Astrocyte of the cerebellum (primary cell): ENCODE measurements around the gene AKT2.

Experiments used
- DNase-seq: peaks from one replicate; pipeline ENCODE4 v3.0.0-alpha.2; 2011; ENCODE audit warnings: low read depth
- H3K4me3 ChIP-seq: 2 replicates; pipeline ENCODE4 v1.5.1; 2011; ENCODE audit warnings: mild to moderate bottlenecking, low read depth, low read length, moderate library complexity
- in situ Hi-C: cut with HindIII; loops from 2 replicates; pipeline ENCODE4 v1.10.0; 2017; ENCODE audit warnings: low sequenced_read_pairs
- TF ChIP-seq, protein P1 (sequence below): IDR thresholded peaks from 2 replicates; pipeline ENCODE4 v1.5.1; 2012; ENCODE audit warnings: low read length, low read depth, moderate library complexity, mild to moderate bottlenecking; ENCODE audit errors: missing control alignments

AKT2 gene

DNA sequence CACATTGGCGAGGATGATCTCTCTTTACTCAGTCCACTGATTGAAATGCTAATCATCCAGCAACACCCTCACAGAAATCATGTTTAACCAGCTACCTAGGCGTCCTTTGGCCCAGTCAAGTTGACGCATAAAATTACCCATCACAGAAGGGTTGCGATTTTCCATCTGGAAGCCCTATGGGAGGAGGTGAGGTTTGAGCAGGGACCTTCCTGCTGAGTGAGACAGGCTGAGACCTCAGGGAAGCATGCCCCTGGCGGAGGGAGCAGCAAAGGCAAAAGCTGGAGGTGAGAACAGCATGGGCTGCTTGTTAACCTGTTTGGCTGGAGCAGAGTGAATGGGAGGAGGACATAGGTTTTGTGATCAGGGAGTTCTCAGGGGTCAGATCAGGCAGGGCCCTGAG is 74.3 kb downstream of the AKT2 start:
- no peak for DNase-seq
- TF ChIP-seq, protein P1, sequence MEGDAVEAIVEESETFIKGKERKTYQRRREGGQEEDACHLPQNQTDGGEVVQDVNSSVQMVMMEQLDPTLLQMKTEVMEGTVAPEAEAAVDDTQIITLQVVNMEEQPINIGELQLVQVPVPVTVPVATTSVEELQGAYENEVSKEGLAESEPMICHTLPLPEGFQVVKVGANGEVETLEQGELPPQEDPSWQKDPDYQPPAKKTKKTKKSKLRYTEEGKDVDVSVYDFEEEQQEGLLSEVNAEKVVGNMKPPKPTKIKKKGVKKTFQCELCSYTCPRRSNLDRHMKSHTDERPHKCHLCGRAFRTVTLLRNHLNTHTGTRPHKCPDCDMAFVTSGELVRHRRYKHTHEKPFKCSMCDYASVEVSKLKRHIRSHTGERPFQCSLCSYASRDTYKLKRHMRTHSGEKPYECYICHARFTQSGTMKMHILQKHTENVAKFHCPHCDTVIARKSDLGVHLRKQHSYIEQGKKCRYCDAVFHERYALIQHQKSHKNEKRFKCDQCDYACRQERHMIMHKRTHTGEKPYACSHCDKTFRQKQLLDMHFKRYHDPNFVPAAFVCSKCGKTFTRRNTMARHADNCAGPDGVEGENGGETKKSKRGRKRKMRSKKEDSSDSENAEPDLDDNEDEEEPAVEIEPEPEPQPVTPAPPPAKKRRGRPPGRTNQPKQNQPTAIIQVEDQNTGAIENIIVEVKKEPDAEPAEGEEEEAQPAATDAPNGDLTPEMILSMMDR = no peak
- H3K4me3 ChIP-seq = no peak overlapping the region
- in situ Hi-C loops = no loop called here

DNA sequence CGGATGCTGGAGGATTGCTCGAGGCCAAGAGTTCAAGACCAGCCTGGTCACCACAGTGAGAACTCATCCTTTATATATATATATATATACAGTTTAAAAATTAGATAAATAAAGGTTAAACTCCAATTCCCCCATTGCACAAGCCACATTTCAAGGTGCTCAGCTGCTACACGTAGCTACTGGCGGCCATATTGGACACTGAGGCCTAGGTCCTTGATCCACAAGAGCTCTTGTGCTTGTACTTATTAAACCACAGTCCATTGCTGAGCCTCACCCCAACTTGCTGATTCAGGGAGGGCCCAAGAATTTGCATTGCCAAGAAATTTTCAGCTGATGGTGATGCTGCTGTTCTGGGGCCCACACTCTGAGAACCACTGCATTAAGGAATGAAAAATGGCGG is 76.5 kb downstream of the AKT2 start:
- in situ Hi-C loops = no loop called here
- no peak for DNase-seq
- H3K4me3 ChIP-seq = no peak overlapping the region
- TF ChIP-seq, protein P1 = no peak

DNA sequence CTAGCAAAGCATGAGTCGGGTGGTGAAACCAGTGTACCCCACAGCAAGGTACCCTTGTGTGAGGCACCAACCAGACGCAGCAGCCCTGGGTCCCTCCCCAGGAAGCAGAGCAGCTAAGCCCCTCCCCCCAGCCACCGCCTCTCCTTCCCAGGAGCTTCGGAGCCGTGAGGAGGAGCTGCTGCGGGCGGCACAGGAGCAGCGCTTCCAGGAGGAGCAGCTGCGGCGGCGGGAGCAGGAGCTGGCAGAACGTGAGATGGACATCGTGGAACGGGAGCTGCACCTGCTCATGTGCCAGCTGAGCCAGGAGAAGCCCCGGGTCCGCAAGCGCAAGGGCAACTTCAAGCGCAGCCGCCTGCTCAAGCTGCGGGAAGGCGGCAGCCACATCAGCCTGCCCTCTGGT is 79.4 kb downstream of the AKT2 start:
- in situ Hi-C loops = no loop called here
- H3K4me3 ChIP-seq = no peak overlapping the region
- no peak for DNase-seq
- TF ChIP-seq, protein P1 = no peak

DNA sequence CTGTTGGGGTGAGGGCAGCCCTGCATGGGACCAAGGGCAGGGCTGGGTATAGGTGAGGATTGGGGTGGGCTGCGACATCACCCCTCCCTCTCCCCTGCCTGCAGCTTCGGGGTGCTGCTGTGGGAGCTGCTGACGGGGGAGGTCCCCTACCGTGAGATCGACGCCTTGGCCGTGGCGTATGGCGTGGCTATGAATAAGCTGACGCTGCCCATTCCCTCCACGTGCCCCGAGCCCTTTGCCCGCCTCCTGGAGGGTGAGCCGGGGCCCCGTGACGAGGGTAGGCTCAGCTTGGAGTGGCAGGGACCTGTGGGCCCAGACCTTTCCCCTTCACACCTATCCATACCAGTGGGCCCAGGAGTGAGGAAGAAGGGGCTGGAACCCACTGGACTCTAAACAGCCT is 80.8 kb downstream of the AKT2 start:
- in situ Hi-C loops = no loop called here
- TF ChIP-seq, protein P1 = no peak
- no peak overlapping the region for H3K4me3 ChIP-seq
- DNase-seq = no peak

DNA sequence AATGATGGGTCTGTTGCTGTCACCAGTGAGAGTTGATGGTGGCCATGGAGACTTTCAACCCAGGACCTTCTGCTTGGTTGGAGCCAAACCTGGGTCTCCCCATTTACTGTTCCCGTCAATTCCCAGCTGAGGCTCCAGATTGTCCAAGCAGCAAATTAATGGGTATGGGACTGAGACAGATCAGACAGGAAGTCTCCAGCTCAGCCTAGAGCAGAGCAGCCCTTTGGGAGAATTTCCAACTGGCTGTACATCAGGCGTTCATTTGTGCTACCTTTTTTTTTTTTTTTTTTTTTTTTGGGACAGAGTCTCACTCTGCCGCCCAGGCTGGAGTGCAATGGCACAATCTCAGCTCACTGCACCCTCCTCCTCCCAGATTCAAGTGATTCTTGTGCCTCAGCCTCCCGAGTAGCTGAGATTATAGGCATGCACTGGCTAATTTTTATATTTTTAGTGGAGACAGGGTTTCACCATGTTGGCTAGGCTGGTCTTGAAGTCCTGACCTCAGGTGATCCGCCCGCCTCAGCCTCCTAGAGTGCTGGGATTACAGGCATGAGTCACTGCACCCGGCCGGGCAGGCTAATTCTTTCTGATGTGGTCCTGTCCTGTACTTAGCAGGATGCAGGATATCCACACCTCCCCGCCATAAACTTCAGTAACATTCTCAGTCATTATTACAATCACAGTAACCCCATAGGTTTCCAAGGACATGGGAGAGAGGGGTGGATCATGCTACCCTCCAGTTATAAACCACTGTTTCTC is 84.6 kb downstream of the AKT2 start:
- H3K4me3 ChIP-seq = no peak overlapping the region
- in situ Hi-C loops = no loop called here
- no peak for DNase-seq
- TF ChIP-seq, protein P1 = no peak

DNA sequence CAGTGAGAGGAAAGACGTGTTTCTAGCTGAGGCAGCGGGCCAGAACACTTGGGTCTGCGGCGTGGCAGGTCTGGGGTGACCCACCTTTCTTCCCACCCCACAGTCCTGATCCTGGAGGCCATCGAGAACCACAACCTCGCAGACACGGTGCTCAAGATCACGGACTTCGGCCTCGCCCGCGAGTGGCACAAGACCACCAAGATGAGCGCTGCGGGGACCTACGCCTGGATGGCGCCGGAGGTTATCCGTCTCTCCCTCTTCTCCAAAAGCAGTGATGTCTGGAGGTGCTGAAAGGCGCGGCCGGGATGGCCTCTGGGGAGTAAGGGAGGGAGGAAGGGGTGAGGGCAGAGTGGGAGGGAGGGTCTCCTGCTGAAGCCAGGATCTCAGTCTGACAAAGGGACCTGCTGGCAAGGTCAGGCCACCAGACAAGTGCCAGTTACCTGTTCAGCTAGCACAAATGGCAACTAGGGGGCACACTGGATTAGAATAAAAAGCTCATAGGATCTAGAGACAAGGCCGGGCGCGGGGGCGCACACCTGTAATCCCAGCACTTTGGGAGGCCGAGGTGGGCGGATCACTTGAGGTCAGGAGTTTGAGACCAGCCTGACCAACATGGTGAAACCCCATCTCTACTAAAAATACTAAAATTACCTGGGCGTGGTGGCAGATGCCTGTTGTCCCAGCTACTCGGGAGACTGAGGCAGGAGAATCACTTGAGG is 86.7 kb downstream of the AKT2 start:
- in situ Hi-C loops = no loop called here
- no peak for DNase-seq
- TF ChIP-seq, protein P1 = no peak
- no peak overlapping the region for H3K4me3 ChIP-seq
